Measurements from ENCODE around the gene PRELID2. TPM values are rescaled to one million over a fixed set of nuclear protein-coding genes. Genes with fewer than 3 reads are reported as not detected.

PRELID2 gene
- total RNA-seq, 4 donors from 2014 or later = 23.9 to 143 (median 106) TPM

- Histone ChIP-seq H3K9me3 (no peaks in the 10 kb centered on the region), H3K27me3 (no peaks in the 10 kb centered on the region), H3K4me3 (no peak overlapping the region), H3K4me1 (peaks cover 0 to 2% (median under 1%) of the 10 kb centered on the region in 4 donors), H3K27ac (no peak overlapping the region), H3K36me3 (no peaks in the 10 kb centered on the region)
- DNase-seq = no peak
- in situ Hi-C loops (cut with MboI; ENCODE audit: low pct_ligation_motif_present in 1 of 4, low pct_unique_long_range_greater_than_20kb in 1 of 4, low sequenced_read_pairs in 3 of 4) (loop anchor here in 1 of 4 donors (25.0 kb wide), 1 partner anchor 1635 kb away; no protein-coding TSS in a partner anchor), intact Hi-C loops (cut with DNase I; ENCODE audit: low total_unique reads) (no loop called here)
- TF ChIP-seq POLR2AphosphoS5 (IDR thresholded peaks at IDR 0.05) (no peak), POLR2A (IDR thresholded peaks at IDR 0.05) (no peak)
- WGBS, 2 donors (ENCODE audit: low coverage in 1 of 2) = 74 to 83% methylated on average over 3 to 6 of the region's 6 CpGs
These were observed 12.7 kb upstream of the PRELID2 start for GRCh38 chr5:145847499-145848497.

GRCh38 chr5:145846081-145846480 lies 10.9 kb upstream of the PRELID2 start:
- 72% methylated on average over 3 of the region's 3 CpGs for WGBS, 2 donors (ENCODE audit: low coverage in 1 of 2)
- Histone ChIP-seq H3K9me3 (no peaks in the 10 kb centered on the region), H3K4me3 (no peak overlapping the region), H3K27ac (no peak overlapping the region), H3K27me3 (no peaks in the 10 kb centered on the region), H3K4me1 (no peaks in the 10 kb centered on the region), H3K36me3 (no peaks in the 10 kb centered on the region)
- in situ Hi-C loops (cut with MboI; ENCODE audit: low pct_ligation_motif_present in 1 of 4, low pct_unique_long_range_greater_than_20kb in 1 of 4, low sequenced_read_pairs in 3 of 4) = loop anchor here in 1 of 4 donors (25.0 kb wide), 1 partner anchor 1634 kb away; no protein-coding TSS in a partner anchor
- intact Hi-C loops (cut with DNase I; ENCODE audit: low total_unique reads) = no loop called here
- no peak for DNase-seq
- TF ChIP-seq EP300 (IDR thresholded peaks at IDR 0.05; ENCODE audit: low read depth) (no peak), POLR2AphosphoS5 (IDR thresholded peaks at IDR 0.05) (no peak), CTCF (IDR thresholded peaks at IDR 0.05) (no peak), POLR2A (IDR thresholded peaks at IDR 0.05) (no peak)

- no peak overlapping the region for H3K27ac ChIP-seq
- no peak for DNase-seq
- H3K4me1 ChIP-seq = peaks cover 0 to 4% (median 1%) of the 10 kb centered on the region in 4 donors
- intact Hi-C loops (cut with DNase I; ENCODE audit: low total_unique reads) (no loop called here), in situ Hi-C loops (cut with MboI; ENCODE audit: low pct_ligation_motif_present in 1 of 4, low pct_unique_long_range_greater_than_20kb in 1 of 4, low sequenced_read_pairs in 3 of 4) (loop anchor here in 1 of 4 donors (25.0 kb wide), 1 partner anchor 1629 kb away; no protein-coding TSS in a partner anchor)
- H3K36me3 ChIP-seq = no peaks in the 10 kb centered on the region
- TF ChIP-seq POLR2A (IDR thresholded peaks at IDR 0.05) (no peak), EP300 (IDR thresholded peaks at IDR 0.05; ENCODE audit: low read depth) (no peak), CTCF (IDR thresholded peaks at IDR 0.05) (no peak), POLR2AphosphoS5 (IDR thresholded peaks at IDR 0.05) (no peak)
- no peak overlapping the region for H3K4me3 ChIP-seq
- no peaks in the 10 kb centered on the region for H3K9me3 ChIP-seq
- no peaks in the 10 kb centered on the region for H3K27me3 ChIP-seq
These were observed 6.2 kb upstream of the PRELID2 start for GRCh38 chr5:145841299-145841698.

GRCh38 chr5:145840458-145841132 lies 5.5 kb upstream of the PRELID2 start:
- no peaks in the 10 kb centered on the region for H3K36me3 ChIP-seq
- H3K4me1 ChIP-seq = peaks cover 0 to 11% (median 5%) of the 10 kb centered on the region in 4 donors
- no peak for DNase-seq
- intact Hi-C loops (cut with DNase I; ENCODE audit: low total_unique reads) (no loop called here), in situ Hi-C loops (cut with MboI; ENCODE audit: low pct_ligation_motif_present in 1 of 4, low pct_unique_long_range_greater_than_20kb in 1 of 4, low sequenced_read_pairs in 3 of 4) (loop anchor here in 1 of 4 donors (25.0 kb wide), 1 partner anchor 1628 kb away; no protein-coding TSS in a partner anchor)
- H3K9me3 ChIP-seq = no peaks in the 10 kb centered on the region
- no peak overlapping the region for H3K4me3 ChIP-seq
- H3K27ac ChIP-seq = no peak overlapping the region
- H3K27me3 ChIP-seq = no peaks in the 10 kb centered on the region
- WGBS, 2 donors (ENCODE audit: low coverage in 1 of 2) = 89 to 100% methylated on average over 2 to 3 of the region's 3 CpGs
- TF ChIP-seq POLR2A (IDR thresholded peaks at IDR 0.05) (no peak), POLR2AphosphoS5 (IDR thresholded peaks at IDR 0.05) (no peak), CTCF (IDR thresholded peaks at IDR 0.05) (no peak), EP300 (IDR thresholded peaks at IDR 0.05; ENCODE audit: low read depth) (no peak)

Data from transverse colon (tissue), 4 donors.